Kidney epithelial cell (primary cell): Measurements from ENCODE around the gene MED16. TPM values are rescaled to one million over a fixed set of nuclear protein-coding genes. Genes with fewer than 3 reads are reported as not detected.
A peak's percentile ranks its signal among the peaks of the same experiment; 100 is the strongest.
"Not testable (repeated sequence)": the region's sequence is repeated elsewhere in the genome, so short reads cannot be mapped to it uniquely, and the experiment has no call there.

ENCODE experiments used
- DNase-seq: peaks from one replicate; pipeline ENCODE4 v3.0.0-alpha.2; 2010; ENCODE audit warnings: low read depth
- H3K27me3 ChIP-seq: 2 replicates; pipeline ENCODE4 v1.6.0; 2011; ENCODE audit warnings: low read length; ENCODE audit not compliant: control insufficient read depth, insufficient read depth
- H3K36me3 ChIP-seq: 2 replicates; pipeline ENCODE4 v1.5.1; 2011; ENCODE audit warnings: low read length; ENCODE audit not compliant: control insufficient read depth, insufficient read depth
- H3K4me3 ChIP-seq: 2 replicates; pipeline ENCODE4 v1.5.1; 2011; ENCODE audit warnings: low read depth, mild to moderate bottlenecking, control low read depth, low read length
- CTCF ChIP-seq: IDR thresholded peaks from 2 replicates; pipeline ENCODE4 v1.5.1; 2011; ENCODE audit warnings: mild to moderate bottlenecking, moderate library complexity, low read length, control low read depth, inconsistent platforms; ENCODE audit not compliant: insufficient read depth, poor library complexity, severe bottlenecking
- total RNA-seq: library from RNA; depleted of rRNA; stranded (reverse); fragments of >200 nt; gene quantifications from 2 replicates; pipeline ENCODE4 v1.2.3, GENCODE V29; 2015

MED16 gene
- total RNA-seq, 1 donor from 2014 or later, result 40.1 TPM

GRCh38 chr19:897442-898039 is 4.6 kb upstream of the MED16 start:
- Histone ChIP-seq H3K36me3 (peaks cover 5% of the 10 kb centered on the region), H3K27me3 (no peaks in the 10 kb centered on the region), H3K4me3 (no peak overlapping the region)
- TF ChIP-seq CTCF, result peak; percentile 22
- no peak for DNase-seq

DNA sequence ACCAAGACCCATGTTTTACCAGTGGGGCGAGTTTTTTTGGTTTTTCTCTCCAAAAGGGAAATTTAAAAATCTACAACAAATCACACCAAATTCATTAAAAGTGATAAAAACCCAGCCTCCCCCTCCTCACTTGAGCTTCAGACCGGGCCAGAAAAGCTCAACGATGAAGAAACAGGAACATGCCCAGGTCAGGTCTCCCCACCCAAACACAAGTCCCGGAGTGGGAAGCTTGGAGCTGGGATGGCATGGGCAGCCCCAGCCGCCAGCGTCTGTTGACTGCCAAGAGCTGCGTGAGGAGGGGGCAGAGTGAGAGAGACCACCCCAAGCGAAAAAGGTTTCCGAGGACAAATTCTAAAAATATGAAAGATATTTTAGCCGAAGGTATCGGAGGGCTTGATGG is 4.0 kb upstream of the MED16 start:
- Histone ChIP-seq H3K27me3 (no peaks in the 10 kb centered on the region), H3K36me3 (peaks cover 5% of the 10 kb centered on the region), H3K4me3 (no peak overlapping the region)
- TF ChIP-seq CTCF, result no peak
- DNase-seq, result no peak

DNA sequence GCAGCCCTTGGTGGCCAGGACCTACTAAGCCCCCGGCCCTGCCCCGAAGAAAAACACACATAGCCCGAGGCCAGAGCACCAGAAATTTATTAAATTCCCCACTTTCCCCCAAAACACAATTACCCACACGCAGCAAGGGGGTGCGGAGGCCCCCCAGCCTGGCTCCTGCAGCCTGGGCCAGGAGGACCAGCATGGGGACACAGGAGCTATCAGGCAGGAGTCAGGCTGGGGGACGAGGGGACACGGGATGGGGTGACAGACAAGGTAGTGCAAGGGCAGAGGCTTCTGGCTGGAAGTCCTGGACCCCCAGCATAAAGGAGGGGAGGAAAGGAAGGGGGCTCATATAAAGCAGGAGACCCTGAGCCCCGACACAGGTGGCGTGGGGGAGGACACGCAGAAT is 3.4 kb upstream of the MED16 start:
- no peak for TF ChIP-seq CTCF
- Histone ChIP-seq H3K36me3 (peaks cover 4% of the 10 kb centered on the region), H3K4me3 (no peak overlapping the region), H3K27me3 (no peaks in the 10 kb centered on the region)
- no peak for DNase-seq

DNA sequence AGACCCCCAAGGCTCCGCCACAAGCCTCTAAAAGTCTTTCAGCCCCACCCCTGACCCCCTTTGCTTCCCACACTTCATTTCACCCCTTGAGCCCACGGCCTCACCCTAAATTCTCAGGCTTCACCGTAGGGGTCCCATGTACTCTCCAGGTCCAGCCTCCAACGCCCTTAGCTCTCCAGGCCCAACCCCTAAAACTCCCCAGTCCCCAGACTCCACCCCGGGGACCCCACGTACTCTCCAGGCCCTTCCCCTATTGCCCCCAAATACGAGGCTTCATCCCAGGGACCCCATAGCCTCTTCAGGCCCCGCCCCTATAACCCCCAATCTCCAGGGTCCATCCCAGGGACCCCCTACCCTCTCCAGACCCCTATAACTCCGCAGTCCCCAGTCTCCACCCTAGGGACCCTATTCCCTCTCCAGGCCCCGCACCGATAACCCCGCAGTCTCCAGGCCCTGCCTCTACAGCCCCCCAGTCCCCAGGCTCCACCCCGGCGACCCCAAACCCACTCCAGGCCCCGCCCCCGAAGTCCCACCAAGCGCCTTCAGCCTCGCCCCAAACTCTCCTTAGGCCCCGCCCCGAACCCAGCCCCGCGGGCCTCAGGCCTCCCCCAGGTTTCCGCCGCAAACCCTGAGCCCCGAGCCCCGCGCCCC is 619 bp downstream of the MED16 start:
- H3K4me3 ChIP-seq, result peak overlapping the region; percentile 90
- peaks cover under 1% of the 10 kb centered on the region for H3K36me3 ChIP-seq
- no peak for DNase-seq
- TF ChIP-seq CTCF, result no peak
- no peaks in the 10 kb centered on the region for H3K27me3 ChIP-seq

DNA sequence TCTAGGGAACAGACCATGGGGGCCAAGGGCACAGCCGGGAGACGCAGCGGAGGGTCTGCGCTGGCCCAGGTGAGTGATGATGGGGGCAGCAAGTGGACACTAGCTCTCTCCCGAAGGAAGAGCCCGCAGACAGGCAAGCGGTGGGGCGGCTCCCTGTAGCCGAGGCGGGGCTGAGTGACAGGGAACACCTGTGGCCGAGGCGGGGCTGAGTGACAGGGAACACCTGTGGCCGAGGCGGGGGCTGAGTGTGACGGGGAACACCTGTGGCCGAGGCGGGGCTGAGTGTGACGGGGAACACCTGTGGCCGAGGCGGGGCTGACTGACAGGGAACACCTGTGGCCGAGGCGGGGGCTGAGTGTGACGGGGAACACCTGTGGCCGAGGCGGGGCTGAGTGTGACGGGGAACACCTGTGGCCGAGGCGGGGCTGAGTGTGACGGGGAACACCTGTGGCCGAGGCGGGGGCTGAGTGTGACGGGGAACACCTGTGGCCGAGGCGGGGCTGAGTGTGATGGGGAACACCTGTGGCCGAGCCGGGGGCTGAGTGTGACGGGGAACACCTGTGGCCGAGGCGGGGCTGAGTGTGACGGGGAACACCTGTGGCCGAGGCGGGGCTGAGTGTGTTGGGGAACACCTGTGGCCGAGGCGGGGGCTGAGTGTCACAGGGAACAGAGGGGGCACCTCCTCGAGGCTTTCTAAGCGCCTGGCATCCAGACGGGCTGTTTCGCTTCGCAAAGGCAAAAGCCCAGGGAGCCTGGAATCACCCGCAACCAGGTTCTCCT is 1.4 kb downstream of the MED16 start:
- H3K27me3 ChIP-seq, DNase-seq, H3K36me3 ChIP-seq: not testable (repeated sequence)
- H3K4me3 ChIP-seq, result peak overlapping the region; percentile 90

DNA sequence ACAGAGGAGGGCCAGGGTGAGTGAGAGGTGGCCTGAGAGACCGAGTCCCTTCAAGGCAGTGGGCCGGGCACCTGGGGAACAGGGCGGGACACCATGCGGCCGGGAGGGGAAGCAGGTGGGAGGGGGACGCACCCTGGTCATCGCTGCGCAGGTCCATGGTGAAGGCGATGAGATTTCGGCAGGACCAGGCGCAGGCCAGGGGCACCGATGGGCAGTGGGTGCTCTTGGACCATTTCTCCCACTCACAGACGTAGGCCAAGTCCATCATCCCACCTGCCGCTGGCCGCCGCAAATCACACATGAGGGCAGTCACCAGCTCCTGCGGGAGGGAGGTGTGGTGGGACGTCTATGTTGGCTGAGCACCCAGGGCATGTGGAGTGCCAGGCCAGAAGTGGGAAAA is 2.2 kb downstream of the MED16 start:
- DNase-seq, result no peak
- TF ChIP-seq CTCF, result no peak
- H3K4me3 ChIP-seq, result no peak overlapping the region
- H3K27me3 ChIP-seq, result no peaks in the 10 kb centered on the region
- no peaks in the 10 kb centered on the region for H3K36me3 ChIP-seq
